ENCODE measurements around the gene FGF3. TPM values are rescaled to one million over a fixed set of nuclear protein-coding genes. Genes with fewer than 3 reads are reported as not detected.

Gene FGF3
- total RNA-seq (2013; cell fraction: nucleolus; rRNA removed): not detected in 2 replicates
- total RNA-seq (2014; rRNA removed) (not detected in 2 replicates), total RNA-seq (2014; rRNA removed; fragmentation: Illumina TruSeq; extraction: Trizol) (not detected in 2 replicates), total RNA-seq (2021) (not detected in 2 replicates), polyA plus RNA-seq (2011; rRNA removed) (not detected in 2 replicates), polyA plus RNA-seq (2014; fragmentation: Illumina TruSeq; extraction: Trizol) (not detected in 2 replicates), polyA plus RNA-seq (2014; fragmentation: Nextera tagmentation; extraction: Ambion mirVana) (not detected), polyA plus RNA-seq (2014; rRNA removed) (not detected in 2 replicates), polyA plus RNA-seq (2016; fragmentation: Nextera tagmentation; extraction: Ambion mirVana) (not detected), polyA minus RNA-seq (2011; rRNA and poly(A)+ RNA removed) (not detected in 2 replicates), Bru-seq, nascent RNA (not detected), BruChase-seq, experiment 1, labeled RNA remaining after a 6-hour chase (not detected), BruChase-seq, experiment 2, labeled RNA remaining after a 2-hour chase (not detected)
- polyA plus RNA-seq (2011; ENCODE audit: low read depth): not detected
- not detected in 2 replicates for polyA plus RNA-seq (2011; cell fraction: cytosol; rRNA removed)
- polyA plus RNA-seq (2011; cell fraction: nucleus; rRNA removed): not detected in 2 replicates
- not detected in 2 replicates for polyA plus RNA-seq (2012)
- polyA minus RNA-seq (2011; cell fraction: cytosol; rRNA and poly(A)+ RNA removed): not detected in 2 replicates
- polyA minus RNA-seq (2011; cell fraction: nucleus; rRNA and poly(A)+ RNA removed): not detected in 2 replicates
- long read RNA-seq, experiment 1: 0 reads
- long read RNA-seq, experiment 2: 0 reads

DNA sequence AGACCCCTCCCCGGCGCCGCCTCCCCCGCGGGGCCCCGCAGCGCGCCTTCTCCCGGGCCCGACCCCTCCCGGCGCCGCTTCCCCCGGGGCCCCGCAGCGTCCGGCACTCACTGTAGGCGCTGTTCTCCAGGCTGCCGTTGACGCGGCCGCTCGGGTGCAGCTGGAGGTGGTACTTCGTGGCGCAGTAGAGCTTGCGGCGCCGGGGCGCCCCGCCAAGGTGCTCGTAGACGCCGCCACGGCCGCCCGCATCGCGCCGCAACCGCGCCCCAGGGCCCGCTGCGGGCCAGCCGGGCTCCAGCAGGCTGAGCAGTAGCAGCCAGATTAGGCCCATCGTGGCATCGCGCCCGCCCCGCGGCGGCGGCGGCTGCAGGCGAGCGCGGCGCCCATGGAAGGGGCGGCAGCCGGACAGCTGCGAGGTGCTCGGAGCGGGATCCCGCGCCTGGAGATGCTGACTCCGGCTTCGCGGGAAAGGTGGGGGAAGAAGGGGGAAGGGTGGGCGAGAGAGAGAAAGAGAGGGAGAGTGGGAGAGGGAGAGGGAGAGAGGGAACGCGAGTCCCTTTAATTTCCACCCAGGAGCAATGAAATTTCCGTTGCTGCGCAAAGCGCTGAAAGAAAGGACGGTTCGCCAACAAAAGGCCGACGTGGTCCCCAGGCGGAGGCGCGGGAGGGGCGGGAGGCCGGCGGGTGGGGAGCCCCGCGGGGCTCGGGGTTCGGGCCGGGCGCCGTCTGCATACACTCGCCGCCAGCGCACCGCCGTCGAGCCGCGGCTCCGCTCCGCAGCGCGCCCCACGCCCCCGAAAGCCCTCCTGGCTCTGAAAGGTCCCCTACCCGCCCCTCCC is at the start of gene FGF3:
Gene FGF3 (minus strand): TSS at position 814 of the 839 bp plus-strand sequence. CDS start 483 bp downstream, at position 331.
- ATAC-seq: no peak
- Histone ChIP-seq H3K36me3 (ENCODE audit: control insufficient read depth in 2 of 2, insufficient read depth in 2 of 2, low read length in 1 of 2) (no peaks in the 10 kb centered on the region), H2AFZ (ENCODE audit: control insufficient read depth, low read depth, low read length) (no peak within 1 kb of the TSS), H3K9ac (ENCODE audit: control insufficient read depth, insufficient read depth, low read length) (no peak within 1 kb of the TSS), H4K20me1 (ENCODE audit: control insufficient read depth, insufficient read depth) (no peaks in the 10 kb centered on the region), H3K4me2 (ENCODE audit: control insufficient read depth, insufficient read depth) (no peak within 1 kb of the TSS), H3K27ac (ENCODE audit: control insufficient read depth, insufficient read depth) (no peak within 1 kb of the TSS), H3K27me3 (replicated peaks in 1 of 2; ENCODE audit: control insufficient read depth in 2 of 2, insufficient read depth in 2 of 2, low read length in 1 of 2) (peaks cover 6 to 8% of the 10 kb centered on the region in 2 experiments; a peak in 3 of 4 replicates), H3K79me2 (ENCODE audit: control insufficient read depth, insufficient read depth, low read length) (no peaks in the 10 kb centered on the region), H3K4me1 (ENCODE audit: control insufficient read depth, insufficient read depth, low read length) (no peaks in the 10 kb centered on the region), H3K4me3 (no peak within 1 kb of the TSS), H3K9me3 (replicated peaks; ENCODE audit: control insufficient read depth, insufficient read depth, low read length) (no peaks in the 10 kb centered on the region)
- TF ChIP-seq RCOR1 (conservative IDR thresholded peaks at IDR 0.05; ENCODE audit: low read depth, low read length): no peak
- TF ChIP-seq FOS (IDR thresholded peaks at IDR 0.05; ENCODE audit: borderline replicate concordance, extremely low read depth, insufficient read length): no peak
- TF ChIP-seq PAX8 (IDR thresholded peaks at IDR 0.05): no peak
- no peak for TF ChIP-seq POU2F2 (IDR thresholded peaks at IDR 0.05; ENCODE audit: borderline replicate concordance, low read depth, low read length)
- TF ChIP-seq MYC (IDR thresholded peaks at IDR 0.05; ENCODE audit: insufficient read depth, insufficient read length, insufficient replicate concordance, low read length, severe bottlenecking): no peak
- no peak for TF ChIP-seq HDAC6 (IDR thresholded peaks at IDR 0.05; ENCODE audit: unreplicated experiment)
- ChIA-PET POLR2A (no interaction called here), RAD21 (ENCODE audit: unreplicated experiment) (no interaction called here), SMC1A (ENCODE audit: uncharacterized antibody, unreplicated experiment) (no interaction called here), CTCF (no interaction called here)
- in situ Hi-C loops (cut with MboI): no loop called here
- BruUV-seq (replicated peaks): no TSS peak
- DNase-seq (ENCODE audit: low read depth, low spot score): no peak
- intact Hi-C loops (cut with micrococcal nuclease; ENCODE audit: unreplicated experiment): no loop called here
- 25% methylated on average over 76 of the region's 105 CpGs for WGBS (ENCODE audit: insufficient coverage, insufficient replicate concordance, low lambda C conversion rate, missing lambda C conversion rate)
- no peak for FAIRE-seq
